Fibroblast of skin of left quadriceps (primary cell): Measurements from ENCODE around the gene ZNF831.

Experiments used
- DNase-seq, 2 experiments: peaks; one replicate each; pipeline ENCODE4 v3.0.0-alpha.2; 2013; ENCODE audit warnings: low read depth in 2 of 2

Gene ZNF831

DNA sequence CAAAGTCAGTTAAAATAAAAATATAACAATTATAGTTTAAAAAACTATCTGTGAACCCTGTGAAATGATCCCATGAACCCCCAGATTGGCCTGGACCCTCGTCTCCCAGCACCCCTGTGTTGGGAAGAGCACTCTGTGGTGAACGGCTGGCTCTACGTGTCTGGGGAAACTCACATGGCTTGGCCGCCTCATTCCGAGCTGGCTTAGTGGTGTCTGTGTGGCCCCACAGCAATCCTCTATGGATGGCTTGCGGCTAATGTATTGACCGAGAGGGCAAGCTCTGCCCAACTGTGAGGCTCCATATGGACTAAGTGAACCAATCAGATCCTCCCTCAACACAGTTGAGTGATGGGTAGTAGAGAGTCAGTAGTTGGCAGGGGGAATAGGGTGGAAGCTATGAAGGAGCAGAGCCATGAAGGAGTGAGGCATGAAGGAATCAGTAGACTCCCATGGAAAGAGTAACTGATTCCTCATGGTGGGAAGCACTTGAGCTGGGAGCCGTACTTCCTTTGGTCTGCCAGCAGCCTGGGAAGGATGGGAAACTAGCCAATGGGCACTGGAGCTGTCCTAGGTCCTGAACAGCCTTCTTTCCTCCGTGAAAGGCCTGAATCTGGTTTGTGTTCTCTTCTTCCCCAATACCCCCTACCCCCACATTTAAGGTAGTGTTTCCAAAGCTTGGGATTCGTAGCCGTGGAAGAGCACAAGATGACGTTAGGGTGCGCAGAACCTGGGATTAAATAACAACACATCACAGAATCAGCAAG, 21.6 kb upstream of the ZNF831 start:
- no peak for DNase-seq

DNA sequence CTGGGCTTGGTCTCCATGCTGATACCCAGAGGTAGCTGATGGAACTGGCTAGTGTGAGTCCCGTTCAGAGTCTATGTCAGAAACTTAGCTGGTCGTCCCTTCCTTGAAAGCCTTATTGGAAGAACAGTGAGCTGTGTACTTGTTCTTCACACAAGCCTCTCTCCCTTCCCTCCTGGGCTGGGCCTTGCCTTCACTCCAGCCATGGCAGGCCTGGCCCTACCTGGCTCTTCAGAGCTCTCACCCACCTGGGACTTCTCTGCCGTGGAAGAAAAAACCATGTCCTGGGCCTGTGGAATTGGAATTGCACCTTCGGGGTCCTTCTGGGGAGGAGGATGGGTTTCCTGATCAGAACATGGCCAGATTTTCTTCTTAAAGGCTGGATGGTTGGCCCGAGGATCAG, 20.3 kb upstream of the ZNF831 start:
- DNase-seq, result no peak

- no peak for DNase-seq
Observed at GRCh38 chr20:59144179-59144830, 19.3 kb upstream of the ZNF831 start.

- DNase-seq, result no peak
Observed at GRCh38 chr20:59144831-59145196, 18.8 kb upstream of the ZNF831 start.

GRCh38 chr20:59145247-59145923, 18.2 kb upstream of the ZNF831 start:
- DNase-seq, result no peak

- no peak for DNase-seq
Observed at GRCh38 chr20:59145924-59146779, 17.5 kb upstream of the ZNF831 start.

GRCh38 chr20:59146780-59147565, 16.6 kb upstream of the ZNF831 start:
- no peak for DNase-seq

DNA sequence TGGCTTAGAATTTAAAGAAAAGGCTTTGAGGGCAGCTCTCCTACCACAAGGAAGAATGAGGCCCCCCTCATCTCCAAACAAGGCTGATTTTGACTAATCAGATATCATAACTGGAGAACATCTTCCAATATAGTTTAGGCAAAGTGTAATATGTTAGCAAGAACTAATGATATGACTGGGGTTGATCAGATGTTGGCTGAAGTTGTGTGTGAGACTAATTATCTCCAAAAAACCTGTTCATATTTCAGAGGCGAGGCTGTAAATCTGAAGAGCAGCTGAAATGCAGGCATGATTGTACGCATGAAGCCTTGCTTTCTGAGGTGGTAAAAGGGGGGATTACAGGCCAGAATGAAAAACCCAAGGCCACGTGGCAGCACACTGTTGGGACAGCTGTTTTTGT, 16.0 kb upstream of the ZNF831 start:
- DNase-seq, result no peak

DNA sequence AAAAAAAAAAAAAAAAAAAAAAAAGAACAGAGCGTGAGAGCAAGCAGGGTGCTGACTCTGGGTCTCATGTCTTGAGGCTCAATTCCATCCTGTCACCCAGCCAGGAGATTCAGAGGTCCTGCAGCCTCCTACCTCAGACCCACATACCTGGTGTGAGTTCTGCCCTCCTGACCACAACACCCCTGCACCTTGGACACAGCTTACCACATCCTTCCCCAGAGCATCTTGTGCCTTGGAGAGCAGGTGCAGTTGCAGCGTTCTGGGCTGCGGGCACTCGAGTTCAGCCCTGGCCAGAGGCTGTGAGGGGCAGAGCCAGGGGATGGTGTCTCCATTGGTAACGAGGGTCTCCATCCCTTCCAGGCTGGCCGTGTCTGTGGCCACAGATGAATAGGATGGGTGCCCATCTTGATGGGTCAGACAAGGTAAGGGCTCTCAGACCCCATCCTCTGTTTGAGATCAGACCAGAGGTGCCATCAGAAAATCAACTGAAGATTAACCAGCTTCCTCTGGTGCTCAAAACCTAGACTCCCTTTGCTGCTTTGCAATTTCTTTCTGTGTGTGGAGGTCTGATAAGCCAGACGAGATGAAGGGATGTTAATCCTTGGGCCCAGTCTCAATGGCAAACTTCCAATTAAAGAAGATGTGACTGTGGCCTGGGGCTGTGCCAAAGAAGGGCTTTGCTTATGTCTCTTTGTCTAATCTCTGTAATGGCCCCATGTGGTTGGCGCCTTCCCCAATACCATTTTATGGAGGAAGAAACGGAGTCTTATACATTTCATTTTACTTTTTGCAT, 14.7 kb upstream of the ZNF831 start:
- DNase-seq, result no peak

DNA sequence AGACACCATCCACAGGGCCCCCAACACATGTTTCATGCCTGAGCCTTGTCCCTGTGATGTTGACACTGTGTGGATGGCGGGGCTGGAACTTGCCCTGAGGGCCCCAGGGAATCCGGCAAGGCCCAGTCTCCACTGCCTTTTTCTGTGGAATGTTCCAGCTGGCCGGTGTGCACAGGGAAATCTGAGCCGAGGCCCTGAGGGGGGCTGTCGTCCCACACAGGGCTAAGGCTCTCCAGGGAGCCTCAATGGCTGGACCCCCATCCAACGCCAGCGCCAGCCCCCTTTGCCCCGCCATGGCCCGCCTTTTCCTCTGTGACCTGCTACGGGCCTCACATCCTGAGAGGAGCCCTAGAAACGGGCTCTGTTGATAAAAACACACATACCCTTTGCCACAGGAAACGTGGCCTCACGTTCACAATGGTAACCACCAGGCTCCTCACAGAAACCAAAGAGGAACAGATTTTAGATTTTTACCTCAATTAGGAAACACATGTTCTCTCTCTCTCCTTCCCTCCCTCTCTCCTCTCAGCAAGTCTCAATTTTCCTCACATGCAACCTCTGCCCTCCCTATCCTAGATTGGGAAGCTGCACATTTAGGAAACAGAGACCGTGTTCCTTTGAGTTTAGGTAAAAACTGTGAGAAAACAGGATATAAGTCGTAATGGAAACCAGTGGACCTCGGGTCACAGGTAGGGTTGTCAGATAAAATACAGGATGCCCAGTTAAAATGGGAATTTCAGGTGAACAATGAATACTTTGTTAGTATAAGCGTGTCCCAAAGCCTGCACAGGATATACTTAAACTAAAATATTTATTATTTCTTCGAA, 13.7 kb upstream of the ZNF831 start:
- no peak for DNase-seq

- DNase-seq, result no peak
Observed at GRCh38 chr20:59150821-59151251, 12.8 kb upstream of the ZNF831 start.

- no peak for DNase-seq
Observed at GRCh38 chr20:59151391-59151790, 12.2 kb upstream of the ZNF831 start.

DNA sequence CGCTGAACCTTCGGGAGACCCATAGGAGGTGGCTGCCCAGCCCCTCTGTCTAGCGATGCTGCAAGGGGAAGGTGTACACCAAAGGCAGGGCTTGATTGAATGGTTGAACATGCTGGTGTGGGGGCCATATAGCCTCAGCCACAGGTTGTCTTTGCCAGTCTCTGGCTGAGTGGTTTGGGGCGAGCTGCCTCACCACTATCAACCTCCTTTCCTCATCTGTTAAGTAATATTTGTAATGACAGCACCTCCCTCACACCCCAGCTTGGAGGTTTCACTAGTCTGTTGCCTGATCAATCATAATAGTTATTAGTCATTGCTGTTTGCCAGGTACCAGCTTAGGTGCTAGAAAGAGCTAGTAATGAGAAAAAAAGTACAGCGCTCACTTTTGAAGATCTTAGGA, 11.8 kb upstream of the ZNF831 start:
- DNase-seq, result no peak

- DNase-seq, result no peak
Observed at GRCh38 chr20:59152559-59153354, 10.9 kb upstream of the ZNF831 start.

DNA sequence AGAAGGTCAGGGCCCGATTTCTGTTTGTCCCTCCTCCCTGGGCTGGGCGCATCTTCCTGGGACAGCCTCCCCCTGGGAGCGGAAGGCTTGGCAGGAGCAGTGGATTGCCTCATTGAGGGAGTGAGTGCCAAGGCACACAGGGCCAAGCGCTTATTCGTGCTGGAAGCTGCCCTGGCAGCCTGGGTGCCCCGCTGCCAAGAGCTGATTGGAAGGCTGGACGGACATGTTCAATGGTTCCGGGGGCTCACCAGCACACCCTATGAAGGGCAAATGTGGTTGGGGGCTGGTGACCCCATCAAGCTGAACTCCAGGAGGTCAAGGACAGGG, 10.3 kb upstream of the ZNF831 start:
- no peak for DNase-seq

DNA sequence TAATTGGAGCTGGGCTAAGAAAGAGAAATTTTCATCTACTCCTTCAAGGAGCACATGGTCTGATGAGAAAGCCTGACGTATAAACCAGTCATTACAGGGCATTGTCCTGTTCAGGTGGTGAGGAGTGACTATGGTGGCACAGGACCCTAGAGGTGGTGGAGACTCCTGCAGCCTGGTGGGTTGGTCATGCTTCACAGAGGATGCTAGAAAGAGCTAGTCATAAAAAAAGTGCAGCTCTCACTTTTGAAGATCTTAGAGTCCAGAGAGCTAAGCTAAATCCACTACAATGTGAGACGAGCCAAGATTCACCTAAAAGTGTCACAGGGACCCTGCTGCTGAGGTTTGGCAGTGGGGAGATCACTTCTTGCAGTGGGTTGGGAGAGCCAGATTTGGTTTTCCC, 9.8 kb upstream of the ZNF831 start:
- DNase-seq, result no peak

DNA sequence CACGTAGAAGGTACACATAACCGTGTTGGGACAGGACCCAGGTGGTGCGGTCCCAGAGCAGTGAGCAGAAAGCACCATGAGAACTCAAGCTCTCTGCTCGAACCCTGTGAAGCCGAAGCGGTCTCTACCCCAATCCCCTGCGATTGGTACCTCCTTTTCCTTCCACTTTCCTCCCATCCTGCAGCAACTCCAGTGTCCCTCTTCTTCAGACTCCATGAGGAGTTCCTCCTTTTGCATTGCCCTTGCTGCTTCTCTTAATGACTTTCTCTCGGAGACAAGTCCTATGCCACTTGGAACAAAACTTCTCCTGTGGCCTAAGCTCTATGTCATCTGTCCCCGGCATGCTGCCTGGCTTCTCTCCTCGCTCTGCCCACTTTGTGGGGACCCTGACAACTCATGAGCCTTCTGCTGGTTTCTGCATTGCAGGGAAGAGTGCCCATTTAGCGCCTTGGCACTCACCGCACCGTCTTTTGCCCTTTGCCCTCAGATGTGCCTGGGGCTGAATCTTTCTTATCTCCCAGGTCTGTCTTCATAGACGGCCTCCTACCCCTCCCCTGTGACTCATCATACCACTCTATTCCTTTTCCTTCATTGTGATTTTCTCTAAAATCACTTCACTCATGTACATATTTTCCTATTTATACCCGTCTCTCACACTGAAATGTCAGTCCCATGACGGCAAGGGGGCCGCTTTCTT, 9.2 kb upstream of the ZNF831 start:
- no peak for DNase-seq

- DNase-seq, result no peak
Observed at GRCh38 chr20:59157064-59157463, 6.6 kb upstream of the ZNF831 start.
